ENCODE data around the gene TNIK.

- TF ChIP-seq EZH2 (IDR thresholded peaks at IDR 0.05; ENCODE audit: low read depth, unreplicated experiment) (no peak), CTCF (conservative IDR thresholded peaks at IDR 0.05; ENCODE audit: low read depth in 2 of 2) (no peak), REST (IDR thresholded peaks at IDR 0.05; ENCODE audit: unreplicated experiment) (no peak), POLR2AphosphoS5 (IDR thresholded peaks at IDR 0.05; ENCODE audit: low read depth) (no peak), STAT1 (IDR thresholded peaks at IDR 0.05; ENCODE audit: unreplicated experiment) (no peak), JUNB (IDR thresholded peaks at IDR 0.05; ENCODE audit: unreplicated experiment) (no peak), EZH2phosphoT487 (IDR thresholded peaks at IDR 0.05; ENCODE audit: unreplicated experiment) (no peak), ETS1 (IDR thresholded peaks at IDR 0.05) (no peak), ZNF462 (CRISPR knock-in tag; IDR thresholded peaks at IDR 0.05) (no peak), ZNF331 (CRISPR knock-in tag; IDR thresholded peaks at IDR 0.05; ENCODE audit: low read depth) (no peak), ZNF114 (CRISPR knock-in tag; IDR thresholded peaks at IDR 0.05) (no peak), CREB1 (CRISPR knock-in tag; IDR thresholded peaks at IDR 0.05; ENCODE audit: low read depth) (no peak), NANOG (IDR thresholded peaks at IDR 0.05; ENCODE audit: borderline replicate concordance) (no peak)
Observed at GRCh38 chr3:171334465-171334811, 125.8 kb downstream of the TNIK start.
